Keratinocyte (primary cell): ENCODE measurements around the gene IDH3A. TPM values are rescaled to one million over a fixed set of nuclear protein-coding genes. Genes with fewer than 3 reads are reported as not detected.
A peak's percentile ranks its signal among the peaks of the same experiment; 100 is the strongest.

Source experiments
- DNase-seq: peaks from one replicate; pipeline ENCODE4 v3.0.0-alpha.2; 2011; ENCODE audit warnings: low read depth, missing footprints, low spot score
- FAIRE-seq: peaks from 2 replicates; lab custom pipeline; 2011; peaks lifted over from hg19 to GRCh38; lab: Jason Lieb, UNC
- H2AFZ ChIP-seq: 2 replicates; pipeline ENCODE4 v1.6.0; 2012; ENCODE audit warnings: low read length, control low read depth, inconsistent platforms; ENCODE audit not compliant: control insufficient read depth
- H3K27ac ChIP-seq: 2 replicates; pipeline ENCODE4 v1.5.1; 2011; ENCODE audit warnings: low read length; ENCODE audit not compliant: control insufficient read depth, insufficient read depth
- H3K27me3 ChIP-seq: 3 replicates; pipeline ENCODE4 v1.6.0; 2011; ENCODE audit warnings: low read length; ENCODE audit not compliant: control insufficient read depth, insufficient read depth; ENCODE audit errors: extremely low read depth
- H3K36me3 ChIP-seq, 2 experiments: 2 replicates in 1 of 2; 3 replicates in 1 of 2; pipeline ENCODE4 v1.5.1; 2011; ENCODE audit warnings: low read length in 2 of 2, mild to moderate bottlenecking in 1 of 2; ENCODE audit not compliant: control insufficient read depth in 2 of 2, insufficient read depth in 2 of 2; ENCODE audit errors: extremely low read depth in 1 of 2
- H3K4me1 ChIP-seq: 3 replicates; pipeline ENCODE4 v1.5.1; 2011; ENCODE audit warnings: low read length; ENCODE audit not compliant: control insufficient read depth, insufficient read depth; ENCODE audit errors: extremely low read depth
- H3K4me2 ChIP-seq: 3 replicates; pipeline ENCODE4 v1.6.0; 2011; ENCODE audit warnings: low read depth, low read length; ENCODE audit not compliant: control insufficient read depth, insufficient read depth; ENCODE audit errors: extremely low read depth
- H3K4me3 ChIP-seq, 3 experiments: fragments of 200-600 bp in 1 of 3; sonication (generic) in 1 of 3; 2 replicates in 2 of 3; 3 replicates in 1 of 3; pipeline ENCODE4 v1.5.1; 2011 to 2016; ENCODE audit warnings: low read length in 3 of 3, mild to moderate bottlenecking in 3 of 3, control low read depth in 2 of 3, inconsistent platforms in 1 of 3, low read depth in 1 of 3, mixed read lengths in 1 of 3, mixed run types in 1 of 3, moderate library complexity in 1 of 3; ENCODE audit not compliant: control insufficient read depth in 2 of 3, insufficient read depth in 2 of 3; ENCODE audit errors: extremely low read depth in 1 of 3
- H3K79me2 ChIP-seq: 2 replicates; pipeline ENCODE4 v1.6.0; 2012; ENCODE audit warnings: low read length; ENCODE audit not compliant: control insufficient read depth, insufficient read depth
- H3K9ac ChIP-seq: 3 replicates; pipeline ENCODE4 v1.6.0; 2011; ENCODE audit warnings: low read length; ENCODE audit not compliant: control insufficient read depth, insufficient read depth; ENCODE audit errors: extremely low read depth
- H3K9me1 ChIP-seq: 3 replicates; pipeline ENCODE4 v1.6.0; 2011; ENCODE audit warnings: low read length; ENCODE audit not compliant: control insufficient read depth, insufficient read depth; ENCODE audit errors: extremely low read depth
- H3K9me3 ChIP-seq: 2 replicates; pipeline ENCODE4 v1.5.1; 2012; ENCODE audit warnings: low read depth, low read length; ENCODE audit not compliant: control insufficient read depth
- H4K20me1 ChIP-seq: 3 replicates; pipeline ENCODE4 v1.6.0; 2011; ENCODE audit warnings: low read length; ENCODE audit not compliant: control insufficient read depth, insufficient read depth; ENCODE audit errors: extremely low read depth
- CTCF ChIP-seq, 3 experiments: IDR thresholded peaks in 1 of 3; conservative IDR thresholded peaks in 1 of 3; optimal IDR thresholded peaks in 1 of 3; 2 replicates in 2 of 3; 3 replicates in 1 of 3; pipeline versions ENCODE3 to v1.5.1; 2011; ENCODE audit warnings: low read length in 3 of 3, mild to moderate bottlenecking in 3 of 3, moderate library complexity in 2 of 3, control low read depth in 1 of 3, inconsistent platforms in 1 of 3; ENCODE audit not compliant: insufficient read depth in 2 of 3; ENCODE audit errors: extremely low read depth in 1 of 3
- EZH2 ChIP-seq: IDR thresholded peaks from one replicate; pipeline ENCODE4 v1.6.1; 2012; ENCODE audit warnings: inconsistent platforms, mild to moderate bottlenecking, low read length, moderate library complexity
- dilution Hi-C: fragments of 300-500 bp; cut with MboI; formaldehyde crosslinking; loops from one replicate; pipeline ENCODE4 v1.7.0; 2020; ENCODE audit warnings: low sequenced_read_pairs; ENCODE audit not compliant: extremely low pct_ligation_motif_present
- polyA plus RNA-seq, 5 experiments: library from polyadenylated mRNA; depleted of rRNA in 3 of 5; stranded (reverse) in 3 of 5; stranded (forward) in 1 of 5; unstranded in 1 of 5; fragments of >200 nt; gene quantifications; 1 replicate in 1 of 5; 2 replicates in 3 of 5; 3 replicates in 1 of 5; pipeline versions ENCODE4 v1.2.1 to v1.2.3, GENCODE V29; 2011 to 2012; ENCODE audit warnings: missing spikeins in 2 of 5, low read depth in 1 of 5, low replicate concordance in 1 of 5

The IDH3A gene
- polyA plus RNA-seq, 1 donor (not counting 4 experiments of a cell fraction or from before 2014, with no cell fraction given), result 118 TPM

- Histone ChIP-seq H3K36me3 (no peaks in the 10 kb centered on the region), H3K4me3 (no peak overlapping the region), H3K9ac (no peak overlapping the region), H3K4me2 (no peak overlapping the region), H2AFZ (no peak overlapping the region), H3K9me3 (no peaks in the 10 kb centered on the region), H3K27me3 (peaks cover 4% of the 10 kb centered on the region), H3K27ac (no peak overlapping the region), H3K79me2 (no peaks in the 10 kb centered on the region), H3K9me1 (no peaks in the 10 kb centered on the region), H4K20me1 (no peaks in the 10 kb centered on the region), H3K4me1 (peaks cover 8% of the 10 kb centered on the region)
- TF ChIP-seq EZH2 (no peak), CTCF (optimal IDR thresholded peaks at IDR 0.05 in 1 of 3, IDR thresholded peaks at IDR 0.05 in 1 of 3, conservative IDR thresholded peaks at IDR 0.05 in 1 of 3; ENCODE audit: extremely low read depth in 1 of 3, insufficient read depth in 2 of 3, low read length in 3 of 3) (no peak)
- FAIRE-seq (peak; percentile 5), DNase-seq (no peak)
- dilution Hi-C loops, result no loop called here
These were observed 33.7 kb downstream of the IDH3A start for GRCh38 chr15:78182821-78183220.

- Histone ChIP-seq H3K79me2 (no peaks in the 10 kb centered on the region), H3K27ac (no peak overlapping the region), H3K4me1 (no peaks in the 10 kb centered on the region), H3K4me3 (no peak overlapping the region), H3K4me2 (no peak overlapping the region), H3K9me3 (no peaks in the 10 kb centered on the region), H3K9ac (no peak overlapping the region), H3K9me1 (no peaks in the 10 kb centered on the region), H4K20me1 (no peaks in the 10 kb centered on the region), H2AFZ (no peak overlapping the region), H3K36me3 (no peaks in the 10 kb centered on the region), H3K27me3 (peaks cover 8% of the 10 kb centered on the region)
- DNase-seq (no peak), FAIRE-seq (no peak)
- dilution Hi-C loops, result no loop called here
- TF ChIP-seq EZH2 (no peak), CTCF (optimal IDR thresholded peaks at IDR 0.05 in 1 of 3, IDR thresholded peaks at IDR 0.05 in 1 of 3, conservative IDR thresholded peaks at IDR 0.05 in 1 of 3; ENCODE audit: extremely low read depth in 1 of 3, insufficient read depth in 2 of 3, low read length in 3 of 3) (no peak)
These were observed 43.8 kb downstream of the IDH3A start for GRCh38 chr15:78192826-78193594.
